GM10266 (cell line): ENCODE results near the gene OR4F17.
"Not testable (repeated sequence)": the region's sequence is repeated elsewhere in the genome, so short reads cannot be mapped to it uniquely, and the experiment has no call there.

ENCODE experiments used
- DNase-seq: peaks from one replicate; pipeline ENCODE4 v3.0.0; 2012; ENCODE audit errors: extremely low spot score

OR4F17 gene, protein sequence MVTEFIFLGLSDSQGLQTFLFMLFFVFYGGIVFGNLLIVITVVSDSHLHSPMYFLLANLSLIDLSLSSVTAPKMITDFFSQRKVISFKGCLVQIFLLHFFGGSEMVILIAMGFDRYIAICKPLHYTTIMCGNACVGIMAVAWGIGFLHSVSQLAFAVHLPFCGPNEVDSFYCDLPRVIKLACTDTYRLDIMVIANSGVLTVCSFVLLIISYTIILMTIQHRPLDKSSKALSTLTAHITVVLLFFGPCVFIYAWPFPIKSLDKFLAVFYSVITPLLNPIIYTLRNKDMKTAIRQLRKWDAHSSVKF

DNA sequence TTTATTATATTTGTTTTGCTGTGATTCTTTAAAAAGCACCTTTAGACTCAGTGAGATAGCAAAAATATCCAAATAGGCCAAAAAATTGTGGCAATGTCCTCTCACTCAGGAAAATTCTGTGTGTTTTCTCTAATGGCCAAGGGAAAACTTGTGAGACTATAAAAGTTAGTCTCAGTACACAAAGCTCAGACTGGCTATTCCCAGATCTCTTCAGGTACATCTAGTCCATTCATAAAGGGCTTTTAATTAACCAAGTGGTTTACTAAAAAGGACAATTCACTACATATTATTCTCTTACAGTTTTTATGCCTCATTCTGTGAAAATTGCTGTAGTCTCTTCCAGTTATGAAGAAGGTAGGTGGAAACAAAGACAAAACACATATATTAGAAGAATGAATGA lies at the start of gene OR4F17:
Gene OR4F17, plus strand, starts transcription at position 301 of the 400 bp plus-strand sequence. CDS start 3,575 bp downstream, outside the sequence.
- DNase-seq: not testable (repeated sequence)

DNA sequence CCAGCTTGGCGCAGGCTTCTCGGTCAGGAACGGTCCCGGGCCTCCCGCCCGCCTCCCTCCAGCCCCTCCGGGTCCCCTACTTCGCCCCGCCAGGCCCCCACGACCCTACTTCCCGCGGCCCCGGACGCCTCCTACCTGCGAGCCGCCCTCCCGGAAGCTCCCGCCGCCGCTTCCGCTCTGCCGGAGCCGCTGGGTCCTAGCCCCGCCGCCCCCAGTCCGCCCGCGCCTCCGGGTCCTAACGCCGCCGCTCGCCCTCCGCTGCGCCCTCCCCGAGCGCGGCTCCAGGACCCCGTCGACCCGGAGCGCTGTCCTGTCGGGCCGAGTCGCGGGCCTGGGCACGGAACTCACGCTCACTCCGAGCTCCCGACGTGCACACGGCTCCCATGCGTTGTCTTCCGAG lies 36.1 kb upstream of the OR4F17 start:
- not testable (repeated sequence) for DNase-seq

DNA sequence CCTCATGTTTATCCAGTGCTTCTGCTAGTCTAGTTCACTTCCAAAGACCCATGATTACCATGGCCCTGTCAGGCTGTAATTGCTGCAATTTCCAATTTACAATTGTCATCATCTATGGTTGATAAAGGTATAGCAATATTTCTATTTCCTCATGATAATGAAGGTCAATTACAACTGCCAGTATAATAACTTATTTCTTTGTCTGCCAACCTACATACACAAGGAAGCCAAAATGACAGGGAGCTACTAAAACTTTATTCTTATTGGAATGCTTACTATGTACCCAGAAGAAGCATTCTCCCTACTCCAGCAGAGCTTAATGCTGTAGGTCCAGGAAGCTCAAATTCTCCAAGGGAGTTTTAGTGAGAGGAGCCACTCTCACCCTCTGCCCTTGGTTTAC lies 24.0 kb upstream of the OR4F17 start:
- DNase-seq: not testable (repeated sequence)

DNA sequence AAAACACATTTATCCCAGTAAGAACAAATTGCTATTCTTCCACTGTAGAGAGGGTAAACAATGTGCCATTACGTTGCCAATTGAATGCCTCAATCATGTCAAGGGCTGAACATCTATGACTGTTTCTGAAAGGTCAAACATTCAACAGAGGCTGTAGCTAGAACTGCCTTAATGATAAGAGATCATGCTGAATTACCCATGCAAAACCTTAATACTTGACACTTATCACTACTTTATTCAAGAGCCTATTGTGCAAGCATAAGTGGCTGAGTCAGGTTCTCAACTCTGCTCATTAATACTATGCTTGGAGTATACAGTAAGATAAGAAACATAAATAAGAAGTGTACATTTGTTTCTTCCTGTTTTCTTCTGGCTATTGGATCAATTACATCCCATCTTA lies 23.3 kb upstream of the OR4F17 start:
- DNase-seq: not testable (repeated sequence)

DNA sequence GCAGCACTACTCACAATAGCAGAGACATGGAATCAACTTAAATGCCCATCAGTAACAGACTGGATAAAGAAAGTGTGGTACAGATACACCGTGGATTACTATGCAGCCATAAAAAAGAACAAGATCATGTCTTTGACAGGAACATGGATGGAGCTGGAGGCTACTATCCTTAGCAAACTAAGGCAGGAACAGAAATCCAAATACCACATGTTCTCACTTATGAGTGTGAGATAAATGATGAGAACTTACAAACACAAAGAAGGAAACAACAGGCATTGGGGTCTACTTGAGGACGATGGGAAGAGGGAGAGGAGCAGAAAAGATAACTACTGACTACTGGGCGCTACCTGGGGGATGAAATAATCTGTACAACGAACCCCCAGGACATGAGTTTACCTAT lies 16.2 kb upstream of the OR4F17 start:
- DNase-seq: not testable (repeated sequence)

DNA sequence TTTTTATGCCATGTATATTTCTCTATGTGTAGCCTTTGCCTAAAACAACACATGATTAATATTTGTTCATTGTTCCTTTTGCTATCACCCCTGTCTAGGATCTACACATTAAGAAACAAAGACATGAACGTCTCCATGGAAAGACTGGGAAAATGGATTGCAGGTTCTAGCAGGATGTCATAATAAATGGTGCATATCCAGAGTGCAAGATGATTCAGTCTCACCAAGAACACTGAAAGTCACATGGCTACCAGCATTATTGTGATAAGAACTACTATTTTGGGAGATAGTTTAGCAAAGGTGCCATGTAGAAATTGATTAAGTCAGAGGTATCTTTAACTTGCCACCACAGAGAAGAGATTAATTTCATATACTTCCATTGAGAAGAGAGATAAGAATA lies 12.1 kb upstream of the OR4F17 start:
- DNase-seq: not testable (repeated sequence)

DNA sequence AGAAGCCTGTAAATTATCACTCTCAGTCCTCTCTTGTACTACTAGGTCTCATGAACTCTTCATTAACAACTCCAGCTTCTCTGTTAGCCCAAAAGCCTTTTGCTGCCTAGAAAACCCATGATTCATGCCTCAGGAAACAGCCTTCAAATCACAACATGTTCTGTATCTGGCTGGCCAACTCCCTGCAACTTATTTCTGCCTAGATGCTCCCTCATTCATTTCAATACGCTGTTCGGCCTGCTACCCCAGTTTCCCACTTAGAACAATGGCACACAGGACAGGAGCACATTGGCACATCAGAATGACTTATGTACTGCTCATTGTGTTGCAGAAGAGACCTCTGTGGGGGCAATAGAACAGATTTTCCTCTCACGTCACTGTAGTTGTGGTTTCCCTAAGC lies 9.3 kb upstream of the OR4F17 start:
- DNase-seq: not testable (repeated sequence)

DNA sequence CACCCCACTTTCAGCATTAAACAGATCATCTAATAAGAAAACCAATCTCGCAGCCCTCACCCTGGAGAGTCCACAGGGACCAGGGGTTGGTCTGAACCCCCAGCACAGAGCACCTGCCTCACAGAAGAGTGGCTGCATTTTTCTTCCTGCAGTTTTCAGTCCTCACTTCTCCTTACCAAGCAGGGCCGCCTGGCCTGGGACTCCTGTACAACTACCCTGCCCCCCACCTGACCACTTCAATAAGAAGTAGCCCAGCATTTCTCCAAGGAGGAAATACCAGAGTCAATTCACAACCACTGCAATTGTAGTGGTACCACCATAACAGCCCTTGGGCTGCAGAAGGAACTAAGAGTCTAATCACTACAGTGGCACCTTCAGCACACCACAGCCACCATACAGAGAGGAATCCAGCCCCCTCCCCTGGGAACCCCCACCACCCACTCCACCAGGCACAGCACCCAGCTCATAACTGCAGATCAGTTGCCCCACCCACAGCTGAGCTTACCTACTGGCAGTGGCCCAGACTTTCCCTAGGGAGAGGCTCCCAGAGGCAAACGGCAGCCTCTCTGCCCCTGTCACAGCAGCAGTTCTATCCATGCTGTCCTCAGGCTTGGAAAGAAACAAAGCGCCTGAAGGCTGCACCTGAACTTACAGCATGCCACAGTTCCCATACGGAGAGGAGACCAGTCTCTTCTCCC lies 13.7 kb downstream of the OR4F17 start:
- DNase-seq: not testable (repeated sequence)
